T-helper 2 cell treated with Interferon-gamma antibody and Interleukin-4, amounts not matched to agents 100 ng/mL and 5 ng/mL, for 36 hours (primary cell): ENCODE results near the gene SYT17. TPM values are rescaled to one million over a fixed set of nuclear protein-coding genes. Genes with fewer than 3 reads are reported as not detected.

Experiments used
- intact Hi-C: fragments of 100-400 bp; cut with micrococcal nuclease; formaldehyde crosslinking; loops from one replicate; pipeline ENCODE4 v1.15.1; 2023
- total RNA-seq: library from RNA; stranded (reverse); gene quantifications from 2 replicates; pipeline ENCODE4 v1.2.3, GENCODE V29; 2022

Gene SYT17
- total RNA-seq, result not detected in 2 replicates

GRCh38 chr16:19167710-19168370 is at the start of gene SYT17:
TSS of gene SYT17 (plus strand) at chr16:19168240. CDS start at chr16:19168647, 407 bp downstream.
- intact Hi-C loops, result loop anchor here (1.0 to 5.0 kb wide), 2 partner anchors 207 to 334 kb away; no protein-coding TSS in a partner anchor

- intact Hi-C loops, result no loop called here
Observed at GRCh38 chr16:19118938-19119431, 49.1 kb upstream of the SYT17 start.

- intact Hi-C loops, result no loop called here
Observed at GRCh38 chr16:19119564-19119963, 48.5 kb upstream of the SYT17 start.

GRCh38 chr16:19123535-19124178 is 44.4 kb upstream of the SYT17 start:
- intact Hi-C loops, result no loop called here

- intact Hi-C loops, result no loop called here
Observed at GRCh38 chr16:19126300-19126699, 41.7 kb upstream of the SYT17 start.

GRCh38 chr16:19127205-19127604 is 40.8 kb upstream of the SYT17 start:
- intact Hi-C loops, result loop anchor here (1.0 kb wide), 1 partner anchor 10 kb away; no protein-coding TSS in a partner anchor

GRCh38 chr16:19127674-19128131 is 40.3 kb upstream of the SYT17 start:
- intact Hi-C loops, result loop anchor here (1.0 kb wide), 1 partner anchor 10 kb away; no protein-coding TSS in a partner anchor

- intact Hi-C loops, result no loop called here
Observed at GRCh38 chr16:19128454-19129200, 39.4 kb upstream of the SYT17 start.

GRCh38 chr16:19130385-19130784 is 37.7 kb upstream of the SYT17 start:
- intact Hi-C loops, result no loop called here

GRCh38 chr16:19130852-19131824 is 36.9 kb upstream of the SYT17 start:
- intact Hi-C loops, result no loop called here

- intact Hi-C loops, result no loop called here
Observed at GRCh38 chr16:19131825-19132218, 36.2 kb upstream of the SYT17 start.

- intact Hi-C loops, result no loop called here
Observed at GRCh38 chr16:19132255-19132654, 35.8 kb upstream of the SYT17 start.

GRCh38 chr16:19132898-19133297 is 35.1 kb upstream of the SYT17 start:
- intact Hi-C loops, result no loop called here

GRCh38 chr16:19133600-19133999 is 34.4 kb upstream of the SYT17 start:
- intact Hi-C loops, result no loop called here

GRCh38 chr16:19135201-19135842 is 32.7 kb upstream of the SYT17 start:
- intact Hi-C loops, result no loop called here

- intact Hi-C loops, result no loop called here
Observed at GRCh38 chr16:19135896-19136438, 32.1 kb upstream of the SYT17 start.

GRCh38 chr16:19136549-19137196 is 31.4 kb upstream of the SYT17 start:
- intact Hi-C loops, result no loop called here

- intact Hi-C loops, result no loop called here
Observed at GRCh38 chr16:19137201-19138128, 30.6 kb upstream of the SYT17 start.
